ENCODE data around the gene MYG1. TPM values are rescaled to one million over a fixed set of nuclear protein-coding genes. Genes with fewer than 3 reads are reported as not detected.
"Not testable (repeated sequence)": the region's sequence is repeated elsewhere in the genome, so short reads cannot be mapped to it uniquely, and the experiment has no call there.

Gene MYG1
- total RNA-seq, 1 donor from 2014 or later: 63.4 TPM

GRCh38 chr12:53327435-53328042 is 28.0 kb downstream of the MYG1 start:
- no peak for DNase-seq (ENCODE audit: low spot score)

- DNase-seq (ENCODE audit: low spot score): no peak
Observed at GRCh38 chr12:53328043-53328435, 28.5 kb downstream of the MYG1 start.

- DNase-seq (ENCODE audit: low spot score): no peak
Observed at GRCh38 chr12:53330671-53331070, 31.2 kb downstream of the MYG1 start.

- DNase-seq (ENCODE audit: low spot score): not testable (repeated sequence)
Observed at GRCh38 chr12:53332339-53332738, 32.8 kb downstream of the MYG1 start.

- DNase-seq (ENCODE audit: low spot score): no peak
Observed at GRCh38 chr12:53332744-53333143, 33.2 kb downstream of the MYG1 start.

- no peak for DNase-seq (ENCODE audit: low spot score)
Observed at GRCh38 chr12:53333289-53333688, 33.8 kb downstream of the MYG1 start.

GRCh38 chr12:53333845-53334244 is 34.4 kb downstream of the MYG1 start:
- no peak for DNase-seq (ENCODE audit: low spot score)

GRCh38 chr12:53334822-53335221 is 35.3 kb downstream of the MYG1 start:
- no peak for DNase-seq (ENCODE audit: low spot score)

- DNase-seq (ENCODE audit: low spot score): no peak
Observed at GRCh38 chr12:53336181-53336681, 36.7 kb downstream of the MYG1 start, which contains the start of gene SP7. TSS of gene SP7 (minus strand) at chr12:53336354. CDS start at chr12:53335646, 708 bp downstream.

- DNase-seq (ENCODE audit: low spot score): no peak
Observed at GRCh38 chr12:53338017-53338416, 38.5 kb downstream of the MYG1 start.

- no peak for DNase-seq (ENCODE audit: low spot score)
Observed at GRCh38 chr12:53338916-53339315, 39.4 kb downstream of the MYG1 start.

- DNase-seq (ENCODE audit: low spot score): no peak
Observed at GRCh38 chr12:53340398-53340797, 40.9 kb downstream of the MYG1 start.

GRCh38 chr12:53343449-53343848 is 44.0 kb downstream of the MYG1 start:
- no peak for DNase-seq (ENCODE audit: low spot score)

GRCh38 chr12:53343969-53344368 is 44.5 kb downstream of the MYG1 start:
- no peak for DNase-seq (ENCODE audit: low spot score)

GRCh38 chr12:53344487-53344823 is 45.0 kb downstream of the MYG1 start:
- DNase-seq (ENCODE audit: low spot score): no peak

GRCh38 chr12:53344824-53345485 is 45.5 kb downstream of the MYG1 start:
- DNase-seq (ENCODE audit: low spot score): peak; percentile 69

GRCh38 chr12:53345486-53346188 is 46.1 kb downstream of the MYG1 start:
- DNase-seq (ENCODE audit: low spot score): no peak

GRCh38 chr12:53346491-53346890 is 47.0 kb downstream of the MYG1 start:
- no peak for DNase-seq (ENCODE audit: low spot score)

GRCh38 chr12:53347905-53348304 is 48.4 kb downstream of the MYG1 start:
- no peak for DNase-seq (ENCODE audit: low spot score)

- peak; percentile 90 for DNase-seq (ENCODE audit: low spot score)
Observed at GRCh38 chr12:53352331-53353256, 53.1 kb downstream of the MYG1 start.

- no peak for DNase-seq (ENCODE audit: low spot score)
Observed at GRCh38 chr12:53353257-53353655, 53.8 kb downstream of the MYG1 start.

GRCh38 chr12:53355121-53355520 is 55.6 kb downstream of the MYG1 start:
- DNase-seq (ENCODE audit: low spot score): no peak
